DOHH2 (cell line): ENCODE results near the gene APIP.

Experiments
- H3F3A ChIP-seq: fragments of 200-600 bp; sonication (generic), shearing (Covaris generic); 2 replicates; pipeline ENCODE4 v1.6.0; 2016; ENCODE audit warnings: antibody characterized with exemption, mild to moderate bottlenecking; ENCODE audit not compliant: control insufficient read depth, insufficient read depth
- H3K27ac ChIP-seq: fragments of 200-600 bp; sonication (generic); 2 replicates; pipeline ENCODE4 v1.5.1; 2014; ENCODE audit warnings: low read depth, mild to moderate bottlenecking, low read length, moderate library complexity
- H3K27me3 ChIP-seq: fragments of 200-600 bp; sonication (generic); 2 replicates; pipeline ENCODE4 v1.6.1; 2014; ENCODE audit warnings: mild to moderate bottlenecking, low read length, mixed read lengths; ENCODE audit not compliant: control insufficient read depth
- H3K36me3 ChIP-seq: fragments of 200-600 bp; sonication (generic); 2 replicates; pipeline ENCODE4 v1.6.1; 2014; ENCODE audit warnings: mild to moderate bottlenecking, low read length, moderate library complexity, mixed read lengths; ENCODE audit not compliant: control insufficient read depth
- H3K4me1 ChIP-seq: fragments of 200-600 bp; sonication (generic); 2 replicates; pipeline ENCODE4 v1.6.1; 2014; ENCODE audit warnings: mild to moderate bottlenecking, low read length, mixed read lengths; ENCODE audit not compliant: control insufficient read depth
- H3K4me2 ChIP-seq: fragments of 200-600 bp; sonication (generic); 2 replicates; pipeline ENCODE4 v1.6.0; 2014; ENCODE audit warnings: mild to moderate bottlenecking, low read length, moderate library complexity
- H3K4me3 ChIP-seq: fragments of 200-600 bp; sonication (generic); 2 replicates; pipeline ENCODE4 v1.5.1; 2014; ENCODE audit warnings: mild to moderate bottlenecking, low read length, mixed read lengths
- H3K79me2 ChIP-seq: fragments of 200-600 bp; sonication (generic); 2 replicates; pipeline ENCODE4 v1.6.1; 2014; ENCODE audit warnings: mild to moderate bottlenecking, low read length, mixed read lengths; ENCODE audit not compliant: control insufficient read depth
- H3K9me2 ChIP-seq: fragments of 200-600 bp; sonication (generic); replicated peaks from 2 replicates; pipeline ENCODE4 v1.6.1; 2014; ENCODE audit warnings: mild to moderate bottlenecking, low read length, mixed read lengths; ENCODE audit not compliant: control insufficient read depth
- H3K9me3 ChIP-seq: fragments of 200-600 bp; sonication (generic); 2 replicates; pipeline ENCODE4 v1.6.1; 2014; ENCODE audit warnings: antibody characterized with exemption, low read length, mixed read lengths; ENCODE audit not compliant: control insufficient read depth, insufficient read depth
- H4K20me1 ChIP-seq: fragments of 200-600 bp; sonication (generic); 2 replicates; pipeline ENCODE4 v1.6.0; 2014; ENCODE audit warnings: low read depth, mild to moderate bottlenecking, antibody characterized with exemption, low read length, moderate library complexity; ENCODE audit not compliant: control insufficient read depth, insufficient read depth
- CTCF ChIP-seq: fragments of 200-600 bp; sonication (generic); IDR thresholded peaks from one replicate; pipeline ENCODE4 v1.5.1; 2014; ENCODE audit warnings: antibody characterized with exemption, mild to moderate bottlenecking, low read depth, low read length; ENCODE audit not compliant: poor library complexity, severe bottlenecking
- EZH2phosphoT487 ChIP-seq: fragments of 200-600 bp; sonication (generic); IDR thresholded peaks from 2 replicates; pipeline ENCODE4 v1.6.1; 2017; ENCODE audit warnings: borderline replicate concordance, mild to moderate bottlenecking, antibody characterized with exemption, low read length, moderate library complexity, mixed read lengths

The APIP gene

DNA sequence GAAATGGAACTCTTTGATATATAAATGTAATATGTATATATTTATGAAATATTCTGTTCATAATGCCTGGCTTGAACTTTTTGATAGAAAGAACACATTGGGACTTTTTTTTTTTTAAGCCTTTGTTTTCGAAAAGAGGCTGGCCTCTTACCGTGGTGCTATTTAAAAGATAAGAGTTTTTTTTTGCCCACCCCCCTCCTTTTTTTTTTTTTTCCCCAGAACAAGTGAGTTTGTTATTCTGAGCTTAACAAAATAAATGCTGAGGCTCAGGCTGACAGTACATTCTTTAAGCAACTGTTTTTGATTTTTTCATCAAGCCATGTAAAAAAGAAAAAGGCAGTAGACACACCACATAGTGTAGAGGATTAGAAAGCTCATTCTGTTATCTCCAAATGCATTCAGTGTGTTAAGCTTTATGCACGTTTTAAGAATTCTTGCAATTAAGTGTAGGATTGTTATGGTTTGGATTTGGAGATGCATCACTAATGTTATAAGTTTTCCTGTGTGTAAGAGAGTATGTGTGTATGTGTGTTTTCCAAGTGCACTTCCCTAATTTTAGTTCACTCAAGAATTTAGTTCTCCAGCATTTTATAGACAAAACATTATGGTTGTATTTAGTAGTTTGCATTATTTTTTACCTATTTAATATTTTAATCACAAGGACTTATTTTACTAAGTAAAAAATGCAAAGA lies 12.2 kb upstream of the APIP start:
- H3K9me2 ChIP-seq: no peaks in the 10 kb centered on the region
- no peaks in the 10 kb centered on the region for H3K27me3 ChIP-seq
- no peaks in the 10 kb centered on the region for H4K20me1 ChIP-seq
- H3K4me1 ChIP-seq: 0 out of 2 replicates have a peak, but pooled peaks cover 3% of the 10 kb centered on the region
- H3K79me2 ChIP-seq: peaks cover 43% of the 10 kb centered on the region
- H3K4me2 ChIP-seq: no peak overlapping the region
- H3K36me3 ChIP-seq: peaks cover 5% of the 10 kb centered on the region
- no peak overlapping the region for H3K4me3 ChIP-seq
- 0 out of 2 replicates have a peak, but pooled peaks cover 2% of the 10 kb centered on the region for H3F3A ChIP-seq
- TF ChIP-seq CTCF (no peak), EZH2phosphoT487 (no peak)
- H3K9me3 ChIP-seq: no peaks in the 10 kb centered on the region
- H3K27ac ChIP-seq: no peak overlapping the region

DNA sequence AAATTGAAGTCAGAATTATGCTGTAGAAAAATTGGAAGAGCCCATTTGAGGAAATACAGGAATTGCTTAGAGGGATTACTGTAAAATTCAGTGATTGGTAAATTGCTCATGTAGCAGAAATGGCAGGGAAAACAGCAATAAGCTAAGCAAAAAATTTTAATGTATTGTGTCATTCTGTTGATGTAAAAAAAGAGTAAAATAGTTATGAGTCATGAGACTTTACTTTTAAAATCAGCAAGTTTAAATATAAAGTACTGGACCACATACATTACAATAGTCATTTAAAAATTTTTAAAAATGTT lies 10.6 kb upstream of the APIP start:
- H3K79me2 ChIP-seq: peaks cover 56% of the 10 kb centered on the region

GRCh38 chr11:34926101-34926830 lies 10.1 kb upstream of the APIP start:
- H3K9me3 ChIP-seq: no peaks in the 10 kb centered on the region
- no peaks in the 10 kb centered on the region for H3K9me2 ChIP-seq
- TF ChIP-seq EZH2phosphoT487 (no peak), CTCF (peak; percentile 62)
- H3K27ac ChIP-seq: no peak overlapping the region
- no peaks in the 10 kb centered on the region for H4K20me1 ChIP-seq
- 0 out of 2 replicates have a peak, but pooled peaks cover 2% of the 10 kb centered on the region for H3F3A ChIP-seq
- peaks cover 58% of the 10 kb centered on the region for H3K79me2 ChIP-seq
- H3K4me3 ChIP-seq: no peak overlapping the region
- H3K4me2 ChIP-seq: no peak overlapping the region
- no peaks in the 10 kb centered on the region for H3K27me3 ChIP-seq
- H3K4me1 ChIP-seq: 0 out of 2 replicates have a peak, but pooled peaks cover 3% of the 10 kb centered on the region
- no peaks in the 10 kb centered on the region for H3K36me3 ChIP-seq

More for the DNA sequence above, 10.6 kb upstream of the APIP start:
- no peak overlapping the region for H3K4me2 ChIP-seq
- 0 out of 2 replicates have a peak, but pooled peaks cover 3% of the 10 kb centered on the region for H3K4me1 ChIP-seq
- no peaks in the 10 kb centered on the region for H4K20me1 ChIP-seq
- no peaks in the 10 kb centered on the region for H3K9me3 ChIP-seq
- H3K9me2 ChIP-seq: no peaks in the 10 kb centered on the region
- no peak for TF ChIP-seq EZH2phosphoT487
- no peak for TF ChIP-seq CTCF
- H3K4me3 ChIP-seq: no peak overlapping the region
- H3K27me3 ChIP-seq: no peaks in the 10 kb centered on the region
- H3K36me3 ChIP-seq: no peaks in the 10 kb centered on the region; the same call in 1 of the 2 replicates
- no peak overlapping the region for H3K27ac ChIP-seq
- H3F3A ChIP-seq: 0 out of 2 replicates have a peak, but pooled peaks cover 2% of the 10 kb centered on the region
